ENCODE measurements around the gene FHDC1.

GRCh38 chr4:153000076-153000420, 63.9 kb downstream of the FHDC1 start:
- TF ChIP-seq, protein P1, sequence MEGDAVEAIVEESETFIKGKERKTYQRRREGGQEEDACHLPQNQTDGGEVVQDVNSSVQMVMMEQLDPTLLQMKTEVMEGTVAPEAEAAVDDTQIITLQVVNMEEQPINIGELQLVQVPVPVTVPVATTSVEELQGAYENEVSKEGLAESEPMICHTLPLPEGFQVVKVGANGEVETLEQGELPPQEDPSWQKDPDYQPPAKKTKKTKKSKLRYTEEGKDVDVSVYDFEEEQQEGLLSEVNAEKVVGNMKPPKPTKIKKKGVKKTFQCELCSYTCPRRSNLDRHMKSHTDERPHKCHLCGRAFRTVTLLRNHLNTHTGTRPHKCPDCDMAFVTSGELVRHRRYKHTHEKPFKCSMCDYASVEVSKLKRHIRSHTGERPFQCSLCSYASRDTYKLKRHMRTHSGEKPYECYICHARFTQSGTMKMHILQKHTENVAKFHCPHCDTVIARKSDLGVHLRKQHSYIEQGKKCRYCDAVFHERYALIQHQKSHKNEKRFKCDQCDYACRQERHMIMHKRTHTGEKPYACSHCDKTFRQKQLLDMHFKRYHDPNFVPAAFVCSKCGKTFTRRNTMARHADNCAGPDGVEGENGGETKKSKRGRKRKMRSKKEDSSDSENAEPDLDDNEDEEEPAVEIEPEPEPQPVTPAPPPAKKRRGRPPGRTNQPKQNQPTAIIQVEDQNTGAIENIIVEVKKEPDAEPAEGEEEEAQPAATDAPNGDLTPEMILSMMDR (IDR thresholded peaks at IDR 0.05): no peak
- no peak for TF ChIP-seq POLR2A (IDR thresholded peaks at IDR 0.05)

Measured in esophagus squamous epithelium (tissue), 4 donors.